IPS-15b (cell line): ENCODE results near the gene MYL5.

ENCODE experiments used
- H3K27me3 ChIP-seq: one replicate; pipeline ENCODE4 v1.6.1; 2013; ENCODE audit warnings: low read length; ENCODE audit not compliant: control insufficient read depth, insufficient read depth
- H3K36me3 ChIP-seq: one replicate; pipeline ENCODE4 v1.6.1; 2013; ENCODE audit warnings: low read length; ENCODE audit not compliant: control insufficient read depth, insufficient read depth
- H3K4me1 ChIP-seq: one replicate; pipeline ENCODE4 v1.6.1; 2013; ENCODE audit warnings: mild to moderate bottlenecking, low read length; ENCODE audit not compliant: control insufficient read depth, insufficient read depth
- H3K4me3 ChIP-seq: one replicate; pipeline ENCODE4 v1.5.1; 2013; ENCODE audit warnings: low read depth, low read length
- H3K9ac ChIP-seq: one replicate; pipeline ENCODE4 v1.6.1; 2013; ENCODE audit warnings: low read depth, mild to moderate bottlenecking, low read length
- H3K9me3 ChIP-seq: one replicate; pipeline ENCODE4 v1.6.1; 2013; ENCODE audit warnings: mild to moderate bottlenecking, low read length; ENCODE audit not compliant: control insufficient read depth, insufficient read depth

Gene MYL5

DNA sequence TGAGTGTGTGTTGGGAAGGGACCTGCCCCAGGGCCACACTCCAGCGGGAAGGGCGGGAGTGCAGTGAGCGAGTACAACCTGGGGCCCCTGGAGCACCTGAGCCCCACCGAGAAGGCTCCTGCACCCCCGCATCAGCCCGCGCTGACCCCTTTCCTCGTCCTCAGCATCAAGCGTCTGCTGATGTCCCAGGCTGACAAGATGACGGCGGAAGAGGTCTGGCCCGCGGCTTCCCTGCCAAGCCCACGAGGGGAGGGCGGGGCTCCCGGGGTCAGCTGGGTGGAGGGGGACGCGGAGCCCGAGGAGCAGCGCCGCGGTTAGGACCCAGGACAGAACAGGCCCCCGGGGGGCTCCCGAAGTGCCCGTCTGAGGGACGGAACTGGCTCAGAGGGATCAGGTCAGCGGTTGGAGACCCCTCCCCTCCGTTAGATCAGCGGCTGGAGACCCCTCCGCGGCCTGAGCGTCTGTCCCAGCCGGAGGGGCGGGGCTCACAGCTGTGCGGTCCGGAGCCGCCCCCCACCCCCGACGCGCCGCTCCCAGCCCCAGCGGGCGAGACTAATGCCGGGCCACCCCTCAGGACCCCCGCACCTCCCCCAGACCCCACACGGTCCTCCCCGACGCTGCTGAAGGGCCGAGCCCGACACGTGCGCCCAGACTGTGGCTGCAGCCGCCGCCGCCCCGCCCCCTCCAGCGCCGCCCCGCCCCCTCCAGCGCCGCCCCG is 6.7 kb downstream of the MYL5 start:
- Histone ChIP-seq H3K4me3 (peak overlapping the region; percentile 50), H3K27me3 (no peaks in the 10 kb centered on the region), H3K9ac (no peak overlapping the region), H3K36me3 (peaks cover 6% of the 10 kb centered on the region), H3K9me3 (no peaks in the 10 kb centered on the region), H3K4me1 (no peaks in the 10 kb centered on the region)

DNA sequence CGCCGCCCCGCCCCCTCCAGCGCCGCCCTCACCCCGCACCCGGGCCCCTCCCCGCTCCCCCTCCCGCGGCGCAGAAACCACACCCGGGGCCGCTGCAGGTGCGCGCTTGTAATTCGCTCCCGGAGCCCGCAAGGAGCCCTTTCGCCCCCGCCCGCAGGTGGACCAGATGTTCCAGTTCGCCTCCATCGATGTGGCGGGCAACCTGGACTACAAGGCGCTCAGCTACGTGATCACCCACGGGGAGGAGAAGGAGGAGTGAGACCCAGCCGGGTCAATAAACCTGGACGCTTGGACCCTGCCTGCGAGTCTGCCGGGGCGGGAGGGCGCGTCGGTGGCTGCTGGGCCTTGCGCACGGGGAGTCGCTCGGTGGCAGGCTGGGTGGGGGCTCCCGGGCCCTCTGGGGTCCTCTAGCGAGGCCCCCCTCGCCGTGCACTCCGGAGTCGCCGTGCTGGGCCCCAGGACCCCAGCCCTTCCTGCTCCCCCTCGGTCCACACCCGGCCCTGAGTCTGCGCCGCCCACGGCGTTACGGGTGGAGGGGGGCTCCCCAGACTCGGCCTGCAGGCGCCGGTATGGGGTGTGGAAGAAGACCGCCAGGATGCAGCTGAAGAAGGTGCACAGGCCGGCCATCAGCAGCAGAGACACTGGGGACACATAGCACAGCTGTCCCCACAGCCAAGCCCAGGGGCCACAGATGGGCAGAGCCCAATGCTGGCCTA is 7.6 kb downstream of the MYL5 start:
- Histone ChIP-seq H3K36me3 (peaks cover 6% of the 10 kb centered on the region), H3K9ac (no peak overlapping the region), H3K27me3 (no peaks in the 10 kb centered on the region), H3K9me3 (no peaks in the 10 kb centered on the region), H3K4me1 (no peaks in the 10 kb centered on the region), H3K4me3 (no peak overlapping the region)

GRCh38 chr4:682490-683172 is 8.3 kb downstream of the MYL5 start:
- peaks cover 6% of the 10 kb centered on the region for H3K36me3 ChIP-seq
- H3K9ac ChIP-seq: no peak overlapping the region
- H3K4me1 ChIP-seq: no peaks in the 10 kb centered on the region
- no peaks in the 10 kb centered on the region for H3K27me3 ChIP-seq
- H3K4me3 ChIP-seq: no peak overlapping the region
- no peaks in the 10 kb centered on the region for H3K9me3 ChIP-seq

DNA sequence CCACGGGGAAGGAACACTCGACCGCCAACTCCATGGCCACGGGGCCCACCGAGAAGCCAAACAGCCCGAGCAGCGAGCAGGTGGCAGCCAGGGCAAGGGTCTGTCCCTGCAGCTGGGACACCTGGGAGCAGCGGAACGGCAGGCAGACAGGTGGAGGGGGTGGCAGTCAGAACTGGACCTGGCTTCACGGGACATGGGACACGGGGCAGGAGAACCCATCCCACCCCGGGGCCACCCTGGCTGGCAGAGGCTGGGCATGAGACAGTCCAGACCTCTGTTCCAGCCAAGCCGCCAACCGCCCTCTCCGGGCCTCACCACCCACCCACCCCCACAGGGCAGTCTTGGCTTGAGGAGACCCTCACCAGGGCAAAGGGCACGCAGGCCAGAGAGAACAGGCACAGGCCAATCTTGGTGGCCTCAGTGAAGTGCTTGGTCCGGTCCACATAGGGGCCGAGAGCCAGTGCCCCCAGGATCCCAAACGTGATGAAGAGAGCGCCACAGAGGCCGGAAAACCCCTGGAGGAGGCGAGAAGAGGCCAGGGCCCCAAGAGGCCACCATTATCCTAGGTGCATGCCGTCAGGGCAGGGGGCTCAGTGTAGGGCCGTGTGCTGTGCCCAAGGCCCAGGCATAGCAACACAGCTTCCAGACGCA is 9.0 kb downstream of the MYL5 start:
- no peaks in the 10 kb centered on the region for H3K9me3 ChIP-seq
- no peaks in the 10 kb centered on the region for H3K4me1 ChIP-seq
- H3K36me3 ChIP-seq: peaks cover 6% of the 10 kb centered on the region
- no peak overlapping the region for H3K9ac ChIP-seq
- no peak overlapping the region for H3K4me3 ChIP-seq
- H3K27me3 ChIP-seq: no peaks in the 10 kb centered on the region

GRCh38 chr4:683982-684622 is 9.8 kb downstream of the MYL5 start:
- Histone ChIP-seq H3K4me1 (no peaks in the 10 kb centered on the region), H3K9ac (no peak overlapping the region)

GRCh38 chr4:684623-685327 is 10.4 kb downstream of the MYL5 start:
- Histone ChIP-seq H3K27me3 (no peaks in the 10 kb centered on the region), H3K9ac (no peak overlapping the region), H3K9me3 (no peaks in the 10 kb centered on the region), H3K4me3 (no peak overlapping the region), H3K36me3 (peaks cover 6% of the 10 kb centered on the region), H3K4me1 (peaks cover 3% of the 10 kb centered on the region)

More at GRCh38 chr4:683982-684622, 9.8 kb downstream of the MYL5 start:
- Histone ChIP-seq H3K36me3 (peaks cover 6% of the 10 kb centered on the region), H3K27me3 (no peaks in the 10 kb centered on the region), H3K4me3 (no peak overlapping the region), H3K9me3 (no peaks in the 10 kb centered on the region)

GRCh38 chr4:685679-686412 is 11.5 kb downstream of the MYL5 start:
- Histone ChIP-seq H3K9ac (no peak overlapping the region), H3K4me1 (peaks cover 5% of the 10 kb centered on the region), H3K27me3 (no peaks in the 10 kb centered on the region), H3K9me3 (no peaks in the 10 kb centered on the region), H3K4me3 (no peak overlapping the region), H3K36me3 (peaks cover 6% of the 10 kb centered on the region)

DNA sequence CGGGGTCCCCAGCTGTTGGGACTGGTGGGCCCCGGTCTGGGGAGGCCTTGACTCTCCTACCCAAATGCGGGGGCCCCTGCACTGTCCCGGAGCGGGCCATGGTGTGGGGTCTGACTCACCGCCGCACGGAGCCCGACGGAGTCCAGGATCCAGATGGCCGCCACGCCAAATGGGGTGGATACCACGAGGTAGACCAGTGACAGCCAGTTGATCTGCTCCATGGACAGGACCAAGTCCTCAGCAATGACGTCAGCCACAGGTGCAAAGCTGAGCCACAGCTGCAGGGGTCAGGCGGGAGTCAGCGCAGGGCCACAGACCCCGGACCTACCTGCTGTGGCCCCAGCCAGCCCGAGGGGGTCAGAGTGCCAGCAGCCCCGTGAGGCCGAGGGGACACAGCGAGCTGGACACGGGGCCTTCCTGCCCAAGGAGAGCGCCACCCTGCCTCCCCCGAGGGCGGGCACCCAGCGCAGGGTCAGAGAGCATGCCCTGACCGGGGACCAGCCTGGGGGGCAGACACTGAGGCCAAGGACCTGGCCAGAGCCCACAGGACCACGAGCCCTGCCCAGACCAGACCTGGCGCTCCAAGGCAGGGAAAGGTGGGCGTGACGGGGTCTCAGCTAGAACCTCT is 12.2 kb downstream of the MYL5 start:
- Histone ChIP-seq H3K4me3 (no peak overlapping the region), H3K9me3 (no peaks in the 10 kb centered on the region), H3K4me1 (peaks cover 5% of the 10 kb centered on the region), H3K9ac (no peak overlapping the region), H3K27me3 (no peaks in the 10 kb centered on the region), H3K36me3 (peaks cover 6% of the 10 kb centered on the region)

DNA sequence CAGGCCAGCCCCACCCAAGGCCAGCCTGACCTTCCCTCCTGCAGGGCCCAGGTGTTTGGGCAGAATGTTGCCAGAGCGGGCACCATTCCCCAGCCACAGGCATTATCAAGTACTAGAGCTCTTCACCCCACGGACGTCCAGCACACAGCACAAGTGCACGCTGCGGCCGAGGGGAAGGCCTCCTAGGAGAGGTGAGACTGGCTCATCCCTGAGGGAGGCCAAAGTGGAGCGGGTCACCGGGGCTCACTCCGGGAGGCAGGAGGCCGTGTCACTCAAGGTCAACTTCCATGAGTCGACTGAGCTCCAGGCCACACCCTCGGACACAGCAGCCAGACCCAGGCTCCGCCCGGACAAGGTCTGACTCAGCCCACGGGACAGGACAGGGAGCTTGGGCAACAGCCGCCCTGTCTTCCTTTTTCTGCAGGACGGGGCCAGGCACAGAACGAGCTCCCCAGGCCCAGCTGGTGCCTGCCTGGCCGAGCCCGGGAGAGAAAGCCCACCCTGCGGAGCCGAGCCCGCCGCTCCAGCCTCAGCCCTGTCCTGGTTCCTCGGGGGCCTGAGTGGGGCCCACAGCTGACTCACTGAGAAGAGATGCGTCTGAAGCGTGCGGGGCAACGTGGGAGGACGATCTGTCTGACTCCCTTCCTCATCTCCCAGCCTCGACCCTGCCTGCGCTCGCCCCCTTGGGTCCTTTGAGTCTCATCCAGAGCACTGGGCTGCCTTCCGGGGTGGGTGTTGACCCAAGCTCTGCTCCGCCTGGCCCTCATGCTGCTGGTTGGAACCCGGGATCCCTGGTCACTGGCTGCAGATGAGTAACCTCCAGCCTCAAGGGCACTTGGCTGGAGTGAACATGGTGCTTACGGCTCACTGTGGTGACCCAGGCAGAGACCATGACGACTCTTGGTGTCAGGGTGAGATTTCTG is 13.0 kb downstream of the MYL5 start:
- Histone ChIP-seq H3K27me3 (no peaks in the 10 kb centered on the region), H3K36me3 (peaks cover 3% of the 10 kb centered on the region), H3K4me3 (no peak overlapping the region), H3K9ac (no peak overlapping the region), H3K4me1 (peaks cover 5% of the 10 kb centered on the region), H3K9me3 (no peaks in the 10 kb centered on the region)
